Ammon's horn (tissue), 1 donor: Measurements from ENCODE around the gene MYOZ1.
"Not testable (repeated sequence)": the region's sequence is repeated elsewhere in the genome, so short reads cannot be mapped to it uniquely, and the experiment has no call there.

Source experiments
- DNase-seq: peaks from one replicate; pipeline ENCODE4 v3.0.0-alpha.2; 2016; ENCODE audit warnings: low spot score

Gene MYOZ1

GRCh38 chr10:73641328-73642060, at the start of gene MYOZ1:
TSS of gene MYOZ1 (minus strand) at chr10:73641474. CDS start at chr10:73640017, 1,457 bp downstream.
- no peak for DNase-seq

GRCh38 chr10:73690755-73691154, 49.5 kb upstream of the MYOZ1 start:
- DNase-seq: not testable (repeated sequence)

- DNase-seq: not testable (repeated sequence)
These were observed 48.3 kb upstream of the MYOZ1 start for GRCh38 chr10:73689596-73689995.

GRCh38 chr10:73687641-73688040, 46.4 kb upstream of the MYOZ1 start:
- DNase-seq: not testable (repeated sequence)

- DNase-seq: not testable (repeated sequence)
These were observed 33.3 kb upstream of the MYOZ1 start for GRCh38 chr10:73674546-73674945.

- DNase-seq: not testable (repeated sequence)
These were observed 27.1 kb upstream of the MYOZ1 start for GRCh38 chr10:73668378-73668777.

GRCh38 chr10:73666153-73666809, 25.0 kb upstream of the MYOZ1 start:
- not testable (repeated sequence) for DNase-seq

- not testable (repeated sequence) for DNase-seq
These were observed 24.3 kb upstream of the MYOZ1 start for GRCh38 chr10:73665581-73665980.

GRCh38 chr10:73664156-73665040, 23.1 kb upstream of the MYOZ1 start:
- DNase-seq: not testable (repeated sequence)

GRCh38 chr10:73663621-73664020, 22.3 kb upstream of the MYOZ1 start:
- not testable (repeated sequence) for DNase-seq

- DNase-seq: not testable (repeated sequence)
These were observed 21.4 kb upstream of the MYOZ1 start for GRCh38 chr10:73662705-73663104.

- no peak for DNase-seq
These were observed 14.7 kb upstream of the MYOZ1 start, which contains the start of gene SYNPO2L for GRCh38 chr10:73655990-73656298. TSS of gene SYNPO2L (minus strand) at chr10:73656029. CDS start at chr10:73655922, 107 bp downstream.

GRCh38 chr10:73655257-73655989, 14.1 kb upstream of the MYOZ1 start:
- DNase-seq: no peak

- DNase-seq: peak; percentile 40
These were observed 12.4 kb upstream of the MYOZ1 start for GRCh38 chr10:73653701-73654100.

- DNase-seq: no peak
These were observed 11.9 kb upstream of the MYOZ1 start for GRCh38 chr10:73653195-73653594.

- peak; percentile 57 for DNase-seq
These were observed 9.5 kb upstream of the MYOZ1 start for GRCh38 chr10:73650537-73651331.

GRCh38 chr10:73649876-73650536, 8.7 kb upstream of the MYOZ1 start:
- no peak for DNase-seq

- DNase-seq: no peak
These were observed 7.9 kb upstream of the MYOZ1 start for GRCh38 chr10:73648975-73649829.
